Activated naive CD4-positive, alpha-beta T cell treated with anti-CD3 and anti-CD28 coated beads, Interleukin-2, amount 50 U/mL, for 16 hours (primary cell): ENCODE data around the gene TRIM69.
A peak's percentile ranks its signal among the peaks of the same experiment; 100 is the strongest.
"Not testable (repeated sequence)": the region's sequence is repeated elsewhere in the genome, so short reads cannot be mapped to it uniquely, and the experiment has no call there.

Source experiments
- DNase-seq: peaks from one replicate; pipeline ENCODE4 v3.0.0-alpha.2; 2020

Gene TRIM69

GRCh38 chr15:44716983-44717602, 19.2 kb upstream of the TRIM69 start:
- no peak for DNase-seq

DNA sequence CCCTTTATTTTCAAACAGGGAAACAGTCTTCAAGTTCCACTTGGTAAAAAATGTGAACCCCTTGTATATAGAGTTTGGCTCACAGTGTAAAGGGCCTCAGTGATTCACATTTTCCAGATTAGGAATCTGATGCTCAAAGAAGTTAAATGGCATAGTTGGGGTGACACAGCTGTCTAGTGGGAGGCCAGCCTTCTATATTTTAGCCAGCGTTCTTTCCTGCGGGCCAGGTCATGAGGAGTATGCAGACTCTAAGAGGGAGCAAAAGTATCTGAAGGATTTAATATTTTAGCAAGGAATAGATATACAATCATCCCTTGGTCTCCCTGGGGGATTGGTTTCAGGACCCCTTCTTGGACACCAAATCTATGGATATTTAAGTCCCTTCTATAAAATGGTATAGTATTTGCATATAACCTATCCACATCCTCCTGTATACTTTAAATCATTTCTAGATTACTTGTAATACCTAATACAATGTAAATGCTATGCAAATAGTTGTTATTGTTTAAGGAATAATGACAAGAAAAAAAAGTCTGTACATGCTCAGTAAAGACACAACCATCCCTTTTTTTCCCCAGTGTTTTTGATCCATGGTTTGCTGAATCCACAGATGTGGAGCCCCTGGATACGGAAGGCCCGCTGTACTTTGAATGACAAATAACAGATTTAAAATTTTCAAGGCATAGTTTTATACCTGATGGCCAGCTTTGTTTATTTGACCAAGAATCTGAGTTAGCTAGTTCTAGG, 18.0 kb upstream of the TRIM69 start:
- DNase-seq: no peak

GRCh38 chr15:44718927-44719292, 17.4 kb upstream of the TRIM69 start:
- no peak for DNase-seq

GRCh38 chr15:44719293-44719999, 16.9 kb upstream of the TRIM69 start:
- peak; percentile 64 for DNase-seq

DNA sequence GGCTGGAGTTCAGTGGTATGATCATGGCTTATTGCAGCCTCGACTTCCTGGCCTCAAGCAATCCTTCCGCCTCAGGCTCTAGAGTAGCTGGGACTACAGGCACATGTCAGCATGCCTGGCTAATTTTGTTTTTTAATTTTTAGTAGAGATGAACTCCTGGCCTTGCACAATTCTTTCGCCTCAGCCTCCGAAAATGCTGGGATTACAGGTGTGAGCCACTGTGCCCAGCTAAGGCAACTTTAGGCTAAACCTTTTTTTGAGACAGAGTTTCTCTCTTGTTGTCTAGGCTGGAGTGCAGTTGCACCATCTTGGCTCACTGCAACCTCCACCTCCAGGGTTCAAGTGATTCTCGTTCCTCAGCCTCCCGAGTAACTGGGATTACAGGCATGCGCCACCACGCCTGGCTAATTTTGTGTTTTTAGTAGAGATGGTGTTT, 16.3 kb upstream of the TRIM69 start:
- not testable (repeated sequence) for DNase-seq

- DNase-seq: no peak
Observed at GRCh38 chr15:44720460-44721176, 15.7 kb upstream of the TRIM69 start.

DNA sequence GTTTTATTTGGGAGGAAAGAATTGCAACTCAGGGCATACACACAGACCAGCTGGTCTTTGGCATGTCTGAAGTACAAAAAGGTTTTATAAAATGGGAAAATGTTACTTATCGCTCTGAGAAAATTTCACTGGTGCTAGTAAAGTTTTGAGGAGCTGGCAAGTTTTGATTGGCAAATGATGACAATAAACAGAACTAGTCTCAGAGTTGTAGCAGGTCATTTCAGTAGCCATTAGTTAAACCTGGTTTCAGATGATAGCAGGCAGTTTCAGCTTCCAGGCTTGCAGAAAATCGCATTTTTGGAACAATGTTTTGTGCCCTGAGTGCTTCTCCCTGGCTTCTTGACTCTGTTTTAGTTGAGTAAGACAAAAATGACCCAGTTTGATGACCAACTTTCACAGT, 14.3 kb upstream of the TRIM69 start:
- no peak for DNase-seq

DNA sequence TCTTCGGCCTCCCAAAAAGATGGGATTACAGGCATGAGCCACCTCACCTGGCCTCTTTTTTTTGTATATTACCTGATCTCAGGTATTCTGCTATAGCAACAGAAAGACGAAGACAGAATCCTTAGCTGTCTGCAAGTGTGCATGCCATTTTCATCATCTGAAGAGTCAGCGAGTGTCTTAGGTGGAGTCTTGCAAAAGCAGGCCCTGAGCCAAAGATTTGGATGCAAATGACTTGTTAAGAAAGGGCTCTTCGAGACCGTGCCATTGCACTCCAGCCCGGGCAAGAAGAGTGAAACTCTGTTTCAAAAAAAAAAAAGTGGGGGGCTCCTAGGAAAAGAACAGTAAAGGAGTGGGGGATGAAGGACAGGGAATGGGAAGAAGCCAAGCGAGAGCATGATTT, 10.2 kb upstream of the TRIM69 start:
- peak; percentile 37 for DNase-seq

- peak; percentile 64 for DNase-seq
Observed at GRCh38 chr15:44726568-44727484, 9.5 kb upstream of the TRIM69 start.

DNA sequence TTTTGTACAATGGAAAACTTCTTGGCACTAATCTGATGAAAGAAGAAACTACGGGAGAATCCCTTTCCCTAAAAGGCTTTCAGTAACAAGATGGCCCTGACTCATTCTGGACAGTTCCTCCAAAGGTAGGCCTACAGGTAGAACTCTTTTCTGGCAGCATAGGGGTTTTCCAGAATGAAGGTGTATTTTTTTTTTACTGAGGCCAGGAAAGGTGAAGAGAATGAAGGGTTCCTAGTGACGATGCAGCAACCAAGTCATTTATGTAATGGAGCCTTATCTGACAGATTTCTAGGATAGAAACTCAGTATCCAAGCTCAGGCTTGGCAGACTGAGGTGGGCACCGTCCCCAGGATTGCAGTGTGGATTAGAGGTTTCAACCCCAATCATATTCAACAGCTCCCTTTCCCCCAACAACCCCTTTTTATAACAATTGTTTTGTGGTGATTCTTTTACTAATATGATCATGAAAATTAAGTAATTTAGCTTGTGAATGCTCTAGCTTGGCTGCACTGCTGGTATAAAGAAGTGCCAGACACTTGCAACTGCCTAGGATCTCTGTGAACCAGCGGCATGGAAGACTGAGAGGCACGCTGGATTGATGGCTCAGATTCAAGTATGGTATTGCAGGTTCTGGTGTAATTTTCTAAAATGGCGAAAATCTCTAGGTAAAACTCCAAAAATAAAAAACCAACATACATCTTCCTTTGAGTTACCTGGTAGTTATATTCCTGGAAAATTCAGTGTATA, 8.7 kb upstream of the TRIM69 start:
- DNase-seq: no peak

- DNase-seq: not testable (repeated sequence)
Observed at GRCh38 chr15:44728232-44728575, 8.1 kb upstream of the TRIM69 start.

DNA sequence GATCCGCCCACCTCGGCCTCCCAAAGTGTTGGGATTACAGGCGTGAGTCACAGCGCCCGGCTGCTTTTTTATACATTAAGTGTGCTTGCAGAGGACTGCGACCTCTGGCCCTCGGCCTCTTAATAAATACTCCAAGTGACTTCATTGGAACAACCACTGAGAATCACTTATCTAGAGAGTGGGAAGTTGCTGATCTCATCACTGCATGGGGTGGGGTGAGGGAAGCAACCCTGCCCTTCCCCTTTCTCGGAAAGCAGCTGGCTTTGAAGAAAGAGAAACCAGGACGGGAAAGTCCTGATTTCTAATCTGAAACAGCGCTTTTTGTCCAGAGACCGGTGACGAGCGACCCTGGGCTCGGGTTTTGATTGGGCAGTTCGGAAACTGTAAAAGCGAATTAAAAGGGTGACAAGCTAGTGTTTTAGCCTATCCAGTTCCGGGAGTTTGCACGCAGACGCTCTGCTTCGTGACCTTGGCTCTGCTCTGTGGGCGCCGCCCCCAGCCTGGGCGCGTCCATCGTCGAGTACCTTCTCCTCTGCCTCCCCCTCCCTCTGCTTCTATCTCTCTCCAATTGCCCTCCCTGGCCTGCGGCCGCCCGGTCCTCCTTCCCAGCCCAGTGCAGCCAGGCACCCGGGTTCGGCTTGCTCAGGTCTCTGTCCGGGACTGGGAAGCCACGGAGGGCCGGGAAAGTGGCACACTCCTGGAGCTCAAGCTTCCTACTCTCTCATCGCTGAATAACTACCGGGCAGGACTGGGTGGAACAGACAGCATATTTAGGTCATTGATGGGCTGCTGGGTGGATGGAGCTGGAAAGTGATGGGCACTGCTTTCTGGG, 7.5 kb upstream of the TRIM69 start:
- DNase-seq: peak; percentile 93

GRCh38 chr15:44729408-44730127, 6.8 kb upstream of the TRIM69 start:
- DNase-seq: peak; percentile 54

DNA sequence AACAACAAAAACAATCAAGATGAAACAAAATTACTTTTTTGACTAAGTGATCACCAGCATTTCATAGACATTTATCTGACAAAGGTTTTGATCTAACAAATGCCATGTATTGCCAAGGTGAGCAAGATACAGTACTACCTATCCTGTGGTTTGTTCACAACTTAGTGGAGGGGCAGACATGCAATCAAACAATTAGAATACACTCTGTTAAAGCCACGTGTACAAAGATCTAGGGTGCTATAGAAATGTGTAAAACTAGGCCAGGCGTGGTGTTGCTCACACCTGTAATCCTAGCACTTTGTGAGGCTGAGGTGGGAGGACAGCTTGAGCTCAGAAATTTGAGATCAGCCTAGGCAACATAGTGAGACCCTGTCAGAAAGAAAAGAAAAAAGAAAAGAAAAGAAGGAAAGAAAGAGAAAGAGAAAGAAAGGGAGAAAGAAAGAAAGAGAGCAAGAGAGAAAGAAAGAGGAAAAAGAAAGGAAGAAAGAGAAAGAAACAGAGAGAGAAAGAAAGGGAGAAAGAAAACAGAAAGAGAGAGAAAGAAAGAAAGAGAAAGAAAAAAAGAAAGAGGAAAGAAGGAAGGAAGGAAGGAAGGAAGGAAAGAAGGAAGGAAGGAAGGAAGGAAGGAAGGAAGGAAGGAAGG, 1.4 kb upstream of the TRIM69 start:
- no peak for DNase-seq

GRCh38 chr15:44735482-44736180, 697 bp upstream of the TRIM69 start:
- peak; percentile 64 for DNase-seq

GRCh38 chr15:44738340-44738984, 2.1 kb downstream of the TRIM69 start:
- no peak for DNase-seq

GRCh38 chr15:44739222-44739847, 3.0 kb downstream of the TRIM69 start:
- not testable (repeated sequence) for DNase-seq

DNA sequence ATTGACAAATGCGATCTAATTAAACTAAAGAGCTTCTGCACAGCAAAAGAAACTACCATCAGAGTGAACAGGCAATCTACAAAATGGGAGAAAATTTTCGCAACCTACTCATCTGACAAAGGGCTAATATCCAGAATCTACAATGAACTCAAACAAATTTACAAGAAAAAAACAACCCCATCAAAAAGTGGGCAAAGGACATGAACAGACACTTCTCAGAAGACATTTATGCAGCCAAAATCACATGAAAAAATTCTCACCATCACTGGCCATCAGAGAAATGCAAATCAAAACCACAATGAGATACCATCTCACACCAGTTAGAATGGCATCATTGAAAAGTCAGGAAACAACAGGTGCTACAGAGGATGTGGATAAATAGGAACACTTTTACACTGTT, 7.1 kb downstream of the TRIM69 start:
- not testable (repeated sequence) for DNase-seq
